ENCODE results near the gene RFT1.

Gene RFT1

GRCh38 chr3:53038679-53039375 is 91.4 kb downstream of the RFT1 start:
- Mint-ChIP-seq H3K4me3 (no peak overlapping the region), H3K36me3 (no peaks in the 10 kb centered on the region), H3K27me3 (no peaks in the 10 kb centered on the region), H3K27ac (no peak overlapping the region), H3K4me1 (peaks cover 58% of the 10 kb centered on the region), H3K9me3 (no peaks in the 10 kb centered on the region)
- no peak for ATAC-seq

Data from stimulated activated memory B cell treated with anti-CD40 and anti-IgM and Interleukin-4, amounts not matched to agents 10 μg/mL and 1 μg/mL and 100 μg/mL, for 72 hours (primary cell).